WTC11 (cell line): ENCODE data around the gene EIF4E3. TPM values are rescaled to one million over a fixed set of nuclear protein-coding genes. Genes with fewer than 3 reads are reported as not detected.

Source experiments
- CREM ChIP-seq: sonication (generic); formaldehyde crosslinking; IDR thresholded peaks from 2 replicates; pipeline ENCODE4 v1.8.1; 2022; ENCODE audit warnings: mild to moderate bottlenecking, missing genetic modification reagents, moderate library complexity
- EMX1 ChIP-seq: fragments of 250-450 bp; sonication (Bioruptor Pico); IDR thresholded peaks from 2 replicates; pipeline ENCODE4 v1.8.0; 2021; ENCODE audit warnings: mild to moderate bottlenecking
- ZNF532 ChIP-seq: fragments of 250-450 bp; sonication (Bioruptor Pico); IDR thresholded peaks from 2 replicates; pipeline ENCODE4 v1.9.0; 2021; ENCODE audit warnings: mild to moderate bottlenecking, borderline replicate concordance
- total RNA-seq: library from RNA; stranded (reverse); gene quantifications from 3 replicates; pipeline ENCODE4 v1.2.3, GENCODE V29; 2021
- TF ChIP-seq, protein P1 (sequence below): fragments of 250-450 bp; sonication (Bioruptor Pico); IDR thresholded peaks from 2 replicates; pipeline ENCODE4 v1.8.0; 2021; ENCODE audit warnings: mild to moderate bottlenecking

EIF4E3 gene
- total RNA-seq, 1 experiment from 2014 or later: 16.5 TPM

- TF ChIP-seq ZNF532 (no peak), EMX1 (CRISPR knock-in tag) (no peak), CREM (CRISPR knock-in tag) (no peak)
- TF ChIP-seq, protein P1, sequence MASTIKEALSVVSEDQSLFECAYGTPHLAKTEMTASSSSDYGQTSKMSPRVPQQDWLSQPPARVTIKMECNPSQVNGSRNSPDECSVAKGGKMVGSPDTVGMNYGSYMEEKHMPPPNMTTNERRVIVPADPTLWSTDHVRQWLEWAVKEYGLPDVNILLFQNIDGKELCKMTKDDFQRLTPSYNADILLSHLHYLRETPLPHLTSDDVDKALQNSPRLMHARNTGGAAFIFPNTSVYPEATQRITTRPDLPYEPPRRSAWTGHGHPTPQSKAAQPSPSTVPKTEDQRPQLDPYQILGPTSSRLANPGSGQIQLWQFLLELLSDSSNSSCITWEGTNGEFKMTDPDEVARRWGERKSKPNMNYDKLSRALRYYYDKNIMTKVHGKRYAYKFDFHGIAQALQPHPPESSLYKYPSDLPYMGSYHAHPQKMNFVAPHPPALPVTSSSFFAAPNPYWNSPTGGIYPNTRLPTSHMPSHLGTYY (CRISPR knock-in tag): no peak
These were observed 99.5 kb downstream of the EIF4E3 start (continued) for GRCh38 chr3:71625676-71626075.

Other genes with a start within 250 kb of the EIF4E3 start
- gene FOXP1, start 141.7 kb downstream of the EIF4E3 start, total RNA-seq: 24.7 to 25.8 TPM (median 25.2 TPM) in 3 replicates
- gene GPR27, start 28.5 kb upstream of the EIF4E3 start, total RNA-seq: 14.7 to 16.4 TPM (median 14.8 TPM) in 3 replicates
- gene PROK2, start 59.7 kb upstream of the EIF4E3 start, total RNA-seq: 0.92 to 2.0 TPM (median 1.4 TPM) in 3 replicates